IMR-90 (cell line): ENCODE measurements around the gene COL25A1. TPM values are rescaled to one million over a fixed set of nuclear protein-coding genes. Genes with fewer than 3 reads are reported as not detected.

Experiments used
- ATAC-seq: fragments of 200-7000 bp; cut with Tn5 transposase; 2 replicates; pipeline ENCODE4 v1.9.1; 2020; ENCODE audit warnings: low read depth, mild to moderate bottlenecking, moderate library complexity
- BruUV-seq: library from RNA; stranded (reverse); fragments of 400-500 nt; replicated peaks from 2 replicates; lab custom pipeline; 2021; lab: Mats Ljungman, UMichigan
- CTCF ChIA-PET: fragments of 300-600 bp; formaldehyde crosslinking; extraction: SDS; loops from one replicate; lab custom pipeline; 2021; ENCODE audit warnings: antibody characterized with exemption; lab: Yijun Ruan, JAX
- POLR2A ChIA-PET: fragments of 300-600 bp; sonication (Branson Sonifier 250); formaldehyde crosslinking; loops from one replicate; lab custom pipeline; 2022; ENCODE audit warnings: antibody characterized with exemption; ENCODE audit not compliant: unreplicated experiment; lab: Charles Lee
- DNase-seq: peaks from one replicate; pipeline ENCODE4 v3.0.0; 2013
- H2AFZ ChIP-seq: replicated peaks from 2 replicates; pipeline ENCODE3; 2013; ENCODE audit warnings: low read length, mild to moderate bottlenecking; ENCODE audit not compliant: poor library complexity
- H2AK5ac ChIP-seq: 2 replicates; pipeline ENCODE4 v1.6.1; 2013; ENCODE audit warnings: low read depth, low read length, inconsistent platforms
- H2AK9ac ChIP-seq: replicated peaks from 2 replicates; pipeline ENCODE3; 2013; ENCODE audit warnings: mild to moderate bottlenecking, low read depth, low read length, moderate library complexity; ENCODE audit not compliant: poor library complexity
- H2BK120ac ChIP-seq: 2 replicates; pipeline ENCODE4 v1.6.1; 2013; ENCODE audit warnings: low read depth, low read length, inconsistent platforms
- H2BK15ac ChIP-seq: 3 replicates; pipeline ENCODE4 v1.6.1; 2013; ENCODE audit warnings: low read depth, low read length, inconsistent platforms
- H2BK20ac ChIP-seq: 2 replicates; pipeline ENCODE4 v1.6.1; 2013; ENCODE audit warnings: low read depth, mild to moderate bottlenecking, inconsistent platforms, low read length, moderate library complexity
- H2BK5ac ChIP-seq: 2 replicates; pipeline ENCODE4 v1.6.1; 2013; ENCODE audit warnings: mild to moderate bottlenecking, low read depth, low read length, inconsistent platforms; ENCODE audit not compliant: poor library complexity, severe bottlenecking
- H3K14ac ChIP-seq: replicated peaks from 2 replicates; pipeline ENCODE4 v1.6.1; 2013; ENCODE audit warnings: low read depth, low read length, inconsistent platforms
- H3K18ac ChIP-seq: 2 replicates; pipeline ENCODE4 v1.6.1; 2013; ENCODE audit warnings: low read depth, low read length, control low read depth
- H3K23ac ChIP-seq: 2 replicates; pipeline ENCODE4 v1.6.1; 2013; ENCODE audit warnings: low read depth, low read length, inconsistent platforms
- H3K27ac ChIP-seq: 2 replicates; pipeline ENCODE4 v1.5.1; 2013; ENCODE audit warnings: mild to moderate bottlenecking, control low read depth, low read length; ENCODE audit not compliant: insufficient read depth
- H3K27me3 ChIP-seq: 2 replicates; pipeline ENCODE4 v1.6.1; 2013; ENCODE audit warnings: low read length; ENCODE audit not compliant: control insufficient read depth, insufficient read depth
- H3K36me3 ChIP-seq: 2 replicates; pipeline ENCODE4 v1.6.1; 2013; ENCODE audit warnings: low read length, mixed read lengths; ENCODE audit not compliant: control insufficient read depth, insufficient read depth
- H3K4ac ChIP-seq: 2 replicates; pipeline ENCODE4 v1.6.1; 2013; ENCODE audit warnings: low read depth, low read length, inconsistent platforms
- H3K4me1 ChIP-seq: 2 replicates; pipeline ENCODE4 v1.6.1; 2013; ENCODE audit warnings: low read length, mixed read lengths; ENCODE audit not compliant: control insufficient read depth, insufficient read depth
- H3K4me2 ChIP-seq: 2 replicates; pipeline ENCODE4 v1.6.1; 2013; ENCODE audit warnings: low read depth, mild to moderate bottlenecking, control low read depth, low read length, moderate library complexity
- H3K4me3 ChIP-seq: 2 replicates; pipeline ENCODE4 v1.5.1; 2013; ENCODE audit warnings: low read depth, mild to moderate bottlenecking, control low read depth, low read length, moderate library complexity; ENCODE audit not compliant: insufficient read depth
- H3K56ac ChIP-seq: 2 replicates; pipeline ENCODE4 v1.6.1; 2013; ENCODE audit warnings: low read length, inconsistent platforms; ENCODE audit not compliant: insufficient read depth; ENCODE audit errors: extremely low read depth
- H3K79me1 ChIP-seq, 2 experiments: 2 replicates each; pipeline ENCODE4 v1.6.1; 2013; ENCODE audit warnings: low read length in 2 of 2, inconsistent platforms in 1 of 2, low read depth in 1 of 2
- H3K9ac ChIP-seq: 2 replicates; pipeline ENCODE4 v1.6.1; 2013; ENCODE audit warnings: low read depth, low read length, control low read depth
- H3K9me1 ChIP-seq: 2 replicates; pipeline ENCODE4 v1.6.1; 2013; ENCODE audit warnings: low read length, inconsistent platforms; ENCODE audit not compliant: insufficient read depth
- H3K9me3 ChIP-seq: 2 replicates; pipeline ENCODE4 v1.6.1; 2013; ENCODE audit warnings: low read length; ENCODE audit not compliant: control insufficient read depth, insufficient read depth
- H4K20me1 ChIP-seq: 2 replicates; pipeline ENCODE4 v1.6.1; 2013; ENCODE audit warnings: low read length, inconsistent platforms; ENCODE audit not compliant: insufficient read depth
- H4K5ac ChIP-seq: 2 replicates; pipeline ENCODE4 v1.6.1; 2013; ENCODE audit warnings: mild to moderate bottlenecking, low read depth, low read length, control low read depth
- H4K8ac ChIP-seq, 2 experiments: 2 replicates each; pipeline ENCODE4 v1.6.1; 2013; ENCODE audit warnings: low read depth in 2 of 2, low read length in 2 of 2, control low read depth in 1 of 2, inconsistent platforms in 1 of 2
- H4K91ac ChIP-seq: 2 replicates; pipeline ENCODE4 v1.6.1; 2013; ENCODE audit warnings: low read depth, low read length, inconsistent platforms; ENCODE audit not compliant: insufficient read depth
- CEBPB ChIP-seq: IDR thresholded peaks from 2 replicates; pipeline ENCODE4 v1.6.1; 2012; ENCODE audit warnings: low read depth, low read length, improper control_type of control experiment
- CHD1 ChIP-seq: IDR thresholded peaks from 2 replicates; pipeline ENCODE4 v1.6.1; 2012; ENCODE audit warnings: low read depth, low read length, improper control_type of control experiment
- FOS ChIP-seq: fragments of 150-350 bp; IDR thresholded peaks from 2 replicates; pipeline ENCODE4 v1.6.1; 2016; ENCODE audit warnings: low read depth, low read length
- MAFK ChIP-seq: IDR thresholded peaks from 2 replicates; pipeline ENCODE4 v1.6.1; 2012; ENCODE audit warnings: low read depth, low read length, improper control_type of control experiment
- POLR2A ChIP-seq: IDR thresholded peaks from 2 replicates; pipeline ENCODE4 v1.6.1; 2012; ENCODE audit warnings: mild to moderate bottlenecking, low read depth, low read length
- RCOR1 ChIP-seq: IDR thresholded peaks from 2 replicates; pipeline ENCODE4 v1.6.1; 2012; ENCODE audit warnings: mild to moderate bottlenecking, low read length, improper control_type of control experiment; ENCODE audit not compliant: insufficient replicate concordance
- SMC3 ChIP-seq: fragments of 150-350 bp; IDR thresholded peaks from 2 replicates; pipeline ENCODE4 v1.6.1; 2016; ENCODE audit warnings: low read depth, mild to moderate bottlenecking, antibody characterized with exemption, low read length, moderate library complexity
- WGBS, 2 experiments: methylation state at CpG; one replicate each; pipeline versions ENCODE4 v1.1.5 to v1.1.7; 2013; ENCODE audit warnings: missing lambda C conversion rate in 2 of 2; ENCODE audit not compliant: insufficient read length in 1 of 2; ENCODE audit errors: extremely low coverage in 2 of 2; 5-methylcytosine and 5-hydroxymethylcytosine counted together
- dilution Hi-C: fragments of 300-500 bp; cut with HindIII; formaldehyde crosslinking; loops from one replicate; pipeline ENCODE4 v1.14.3; 2018; ENCODE audit warnings: low sequenced_read_pairs; ENCODE audit not compliant: unreplicated experiment
- in situ Hi-C: fragments of 300-500 bp; cut with MboI; formaldehyde crosslinking; loops from 3 replicates; pipeline ENCODE4 v1.14.3; 2019; ENCODE audit warnings: low sequenced_read_pairs, inconsistent platforms, mixed read lengths
- intact Hi-C: fragments of 100-400 bp; cut with micrococcal nuclease; formaldehyde crosslinking; loops from 2 replicates; pipeline ENCODE4 v1.10.0; 2022
- polyA plus RNA-seq, 3 experiments: library from polyadenylated mRNA; depleted of rRNA; stranded (reverse); fragments of >200 nt; gene quantifications; 2 replicates each; pipeline ENCODE4 v1.2.3, GENCODE V29; 2012; ENCODE audit warnings: low replicate concordance in 1 of 3
- total RNA-seq: library from RNA; depleted of rRNA; stranded (reverse); fragments of >200 nt; gene quantifications from 2 replicates; pipeline ENCODE4 v1.2.3, GENCODE V29; 2012

COL25A1 gene
- total and polyA plus RNA-seq, 2 of the 4 experiments (the other 2 are of a cell fraction) = under 0.01 to 0.05 TPM

DNA sequence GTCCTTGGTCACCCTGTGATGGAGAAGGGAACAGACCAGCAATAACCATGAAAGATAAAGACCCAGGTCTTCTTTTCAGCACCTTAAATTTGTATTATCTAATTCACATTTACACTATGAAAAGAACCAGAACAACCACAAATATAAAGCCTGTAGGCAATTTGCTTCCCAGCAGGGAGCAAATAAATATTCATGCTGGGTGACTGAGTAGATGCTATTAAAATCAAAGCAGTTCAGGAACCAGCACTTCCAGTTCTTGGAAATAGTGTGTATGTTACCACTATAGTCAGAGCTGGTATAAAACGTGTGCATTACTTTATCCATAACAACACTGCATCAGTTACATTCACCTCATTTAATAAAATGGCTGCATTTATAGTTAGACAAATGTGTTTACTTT, 361.8 kb downstream of the COL25A1 start:
- no peak overlapping the region for H3K18ac ChIP-seq
- no peak overlapping the region for H2BK15ac ChIP-seq
- intact Hi-C loops = no loop called here
- no peak overlapping the region for H2BK5ac ChIP-seq
- no peak overlapping the region for H3K4ac ChIP-seq
- H3K4me3 ChIP-seq = no peak overlapping the region
- H2BK120ac ChIP-seq = no peak overlapping the region
- H4K20me1 ChIP-seq = no peaks in the 10 kb centered on the region
- no peak overlapping the region for H2AK9ac ChIP-seq
- no peak overlapping the region for H3K14ac ChIP-seq
- H4K5ac ChIP-seq = no peak overlapping the region
- H2AFZ ChIP-seq = no peak overlapping the region
- H3K23ac ChIP-seq = no peak overlapping the region
- H3K9ac ChIP-seq = no peak overlapping the region
- ChIA-PET POLR2A (no interaction called here), CTCF (no interaction called here)
- H3K36me3 ChIP-seq = no peaks in the 10 kb centered on the region
- no peak overlapping the region for H3K56ac ChIP-seq
- no peaks in the 10 kb centered on the region for H3K9me3 ChIP-seq
- no TSS peak for BruUV-seq
- no peak overlapping the region for H3K4me2 ChIP-seq
- no peak for TF ChIP-seq SMC3
- TF ChIP-seq POLR2A = no peak
- TF ChIP-seq CHD1 = no peak
- TF ChIP-seq FOS = no peak
- no peak for TF ChIP-seq CEBPB
- no peak for TF ChIP-seq RCOR1
- no peak for TF ChIP-seq MAFK
- DNase-seq (no peak), ATAC-seq (no peak)
- H3K27ac ChIP-seq = no peak overlapping the region
- no peak overlapping the region for H4K8ac ChIP-seq
- no peak overlapping the region for H4K91ac ChIP-seq
- H3K79me1 ChIP-seq = no peaks in the 10 kb centered on the region
- WGBS, 2 experiments = no CpG with 5 or more reads among the region's 1 CpG
- H2AK5ac ChIP-seq = no peak overlapping the region
- H3K4me1 ChIP-seq = peaks cover 2% of the 10 kb centered on the region; the same call in 1 of the 2 replicates
- dilution Hi-C loops = no loop called here
- in situ Hi-C loops = no loop called here
- H2BK20ac ChIP-seq = no peak overlapping the region
- H3K27me3 ChIP-seq = no peaks in the 10 kb centered on the region
- peaks cover 4% of the 10 kb centered on the region for H3K9me1 ChIP-seq
